B cell (primary cell): ENCODE results near the gene CHST10.

Experiments used
- CTCF ChIP-seq: fragments of 200-600 bp; IDR thresholded peaks from one replicate; pipeline ENCODE4 v1.8.0; 2022; ENCODE audit warnings: antibody characterized with exemption, mild to moderate bottlenecking
- EZH2 ChIP-seq: IDR thresholded peaks from 2 replicates; pipeline ENCODE4 v1.6.1; 2012; ENCODE audit warnings: borderline replicate concordance, low read depth, mild to moderate bottlenecking, moderate library complexity, low read length; ENCODE audit not compliant: insufficient read depth, poor library complexity, severe bottlenecking

GRCh38 chr2:100416935-100417710, at the start of gene CHST10:
- no peak for TF ChIP-seq CTCF
- TF ChIP-seq EZH2: no peak
